GM19351 (cell line): ENCODE results near the gene PKHD1.
"Not testable (repeated sequence)": the region's sequence is repeated elsewhere in the genome, so short reads cannot be mapped to it uniquely, and the experiment has no call there.

ENCODE experiments used
- ATAC-seq: cut with Tn5 transposase; IDR thresholded peaks from one replicate; pipeline ENCODE4 v1.9.1; 2021; ENCODE audit warnings: mild to moderate bottlenecking, moderate library complexity; ENCODE audit not compliant: unreplicated experiment

The PKHD1 gene

GRCh38 chr6:51995214-51995755 lies 92.1 kb downstream of the PKHD1 start:
- ATAC-seq: no peak

- ATAC-seq: no peak
Observed at GRCh38 chr6:51992876-51993275, 94.5 kb downstream of the PKHD1 start.

DNA sequence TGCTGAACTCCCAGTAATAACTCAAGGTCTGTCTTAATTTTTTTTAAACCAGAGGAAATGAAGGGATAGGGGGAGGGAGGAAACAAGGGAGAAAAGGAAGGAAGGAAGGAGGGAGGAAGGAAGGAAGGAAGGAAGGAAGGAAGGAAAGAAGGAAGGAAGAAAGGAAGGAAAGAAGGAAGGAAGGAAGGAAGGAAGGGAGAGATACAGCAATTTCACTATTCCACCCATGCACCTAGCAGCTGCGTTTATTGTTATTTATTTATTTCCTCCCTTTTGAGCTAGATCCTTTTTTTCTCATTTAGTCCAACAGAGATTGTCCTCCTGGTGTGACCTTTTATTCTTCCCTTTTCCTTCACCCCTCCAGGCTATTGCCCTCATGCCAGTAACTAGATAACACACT lies 97.6 kb downstream of the PKHD1 start:
- no peak for ATAC-seq

- no peak for ATAC-seq
Observed at GRCh38 chr6:51986864-51987263, 100.5 kb downstream of the PKHD1 start.

DNA sequence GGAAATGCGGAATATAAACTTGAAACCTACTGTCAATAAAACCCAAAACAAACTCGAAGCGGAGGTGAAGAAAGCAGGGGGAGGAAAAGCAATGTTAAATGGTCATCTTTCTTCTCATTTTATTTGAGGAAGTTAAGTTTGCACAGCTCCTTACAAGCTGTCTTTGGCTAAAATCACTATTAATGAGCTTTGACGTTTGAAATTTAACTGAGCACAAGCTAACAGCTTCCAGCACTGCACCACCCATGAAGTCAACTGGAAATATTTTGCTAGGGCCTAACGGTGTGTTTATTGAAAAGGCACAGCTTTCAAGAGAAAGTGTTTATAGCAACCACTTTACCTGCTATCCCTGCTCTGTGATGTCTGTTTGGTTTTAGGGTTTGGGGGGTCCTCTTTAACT lies 103.8 kb downstream of the PKHD1 start:
- no peak for ATAC-seq

DNA sequence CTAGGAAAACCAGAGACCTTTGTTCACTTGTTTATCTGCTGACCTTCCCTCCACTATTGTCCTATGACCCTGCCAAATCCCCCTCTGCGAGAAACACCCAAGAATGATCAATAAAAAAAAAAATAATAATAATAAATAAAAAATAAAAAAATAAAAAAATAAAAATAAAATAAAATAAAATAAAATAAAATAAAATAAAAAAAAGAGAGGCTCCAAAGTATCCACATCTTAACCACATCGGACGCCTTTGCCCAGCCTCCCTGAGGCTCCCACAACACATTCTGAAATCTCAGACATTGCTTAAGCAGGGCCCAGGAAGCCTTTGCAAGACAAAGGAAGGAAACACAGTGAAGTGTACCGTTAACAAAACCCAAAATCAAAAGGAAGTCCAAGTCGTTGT lies 104.7 kb downstream of the PKHD1 start:
- not testable (repeated sequence) for ATAC-seq

DNA sequence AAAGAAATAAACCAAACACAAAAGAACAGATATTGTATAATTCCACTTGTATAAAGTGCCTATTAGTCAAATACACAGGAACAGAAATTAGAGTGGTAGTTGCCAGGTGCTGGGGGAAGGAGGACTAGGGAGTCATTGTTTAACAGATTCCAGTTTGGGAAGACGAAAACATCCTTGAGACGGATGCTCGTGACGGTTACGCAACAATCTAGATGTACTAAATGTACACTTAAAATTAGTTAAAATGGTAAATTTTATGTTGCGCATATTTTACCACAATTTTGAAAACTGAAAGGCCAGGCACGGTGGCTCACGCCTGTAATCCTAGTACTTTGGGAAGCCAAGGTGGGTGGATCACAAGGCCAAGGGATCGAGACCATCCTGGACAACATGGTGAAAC lies 111.0 kb downstream of the PKHD1 start:
- no peak for ATAC-seq

DNA sequence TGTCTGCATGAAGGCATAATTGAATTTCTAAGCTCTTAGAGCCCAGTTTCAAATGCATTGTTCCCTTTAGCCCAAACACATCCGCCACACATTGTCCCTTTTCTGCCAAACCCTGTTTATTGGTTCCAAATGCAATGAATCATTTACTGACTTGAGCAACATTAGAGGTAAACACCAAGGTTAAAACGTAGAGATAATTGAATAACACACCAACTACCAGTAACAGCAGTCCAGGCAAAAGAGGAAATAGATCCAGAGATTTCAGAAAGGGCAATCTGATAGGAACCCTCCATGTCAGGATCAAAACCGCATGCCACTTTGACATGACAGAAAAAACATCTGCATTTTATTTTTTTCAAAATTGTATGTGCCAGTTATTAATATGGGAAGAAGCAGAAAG lies 114.8 kb downstream of the PKHD1 start:
- ATAC-seq: no peak

DNA sequence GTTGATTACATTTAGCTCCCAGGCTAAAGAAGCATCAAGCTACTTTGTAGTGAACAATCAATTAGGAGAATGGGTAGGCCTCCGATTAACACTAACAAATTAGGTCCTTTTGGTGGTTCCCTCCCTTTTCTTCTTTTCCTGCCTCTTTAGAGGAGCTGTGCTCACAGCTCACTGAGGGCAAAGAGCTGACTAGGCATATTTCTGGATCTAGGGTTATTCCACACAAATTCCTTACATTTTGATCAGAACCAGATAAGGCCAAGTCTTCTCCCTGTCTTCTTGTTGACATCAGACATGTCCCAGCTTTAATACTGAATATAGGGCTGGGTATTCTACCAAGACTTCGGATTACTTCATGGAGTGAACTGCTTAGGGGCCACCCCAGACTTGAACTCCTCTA lies 119.1 kb downstream of the PKHD1 start:
- no peak for ATAC-seq

DNA sequence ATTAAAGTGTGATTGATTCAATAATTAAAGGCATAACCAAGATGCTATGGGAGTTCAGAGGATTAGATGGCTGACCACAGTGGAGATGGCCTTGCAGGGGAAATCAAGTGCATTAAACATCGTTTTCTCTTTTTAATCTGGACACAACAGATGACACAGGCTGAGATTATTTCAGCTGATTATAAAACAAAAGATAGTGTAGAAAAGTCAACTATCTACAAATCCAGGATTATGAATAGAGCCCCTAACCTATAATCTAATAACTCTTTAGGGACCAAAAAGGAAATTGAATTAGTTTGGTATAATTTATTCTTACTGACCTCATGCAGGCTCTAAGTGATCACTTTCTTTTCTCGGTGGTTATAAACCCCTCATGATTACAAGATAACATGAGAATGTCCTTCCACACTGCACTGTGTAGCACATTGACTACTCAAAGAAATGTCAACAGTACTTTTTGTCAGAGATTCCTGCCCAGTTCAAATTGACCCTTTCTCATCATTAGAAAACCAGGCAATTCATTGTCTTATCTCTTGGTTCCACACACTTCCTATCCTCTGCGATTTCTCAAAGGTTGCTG lies 122.1 kb downstream of the PKHD1 start:
- no peak for ATAC-seq

DNA sequence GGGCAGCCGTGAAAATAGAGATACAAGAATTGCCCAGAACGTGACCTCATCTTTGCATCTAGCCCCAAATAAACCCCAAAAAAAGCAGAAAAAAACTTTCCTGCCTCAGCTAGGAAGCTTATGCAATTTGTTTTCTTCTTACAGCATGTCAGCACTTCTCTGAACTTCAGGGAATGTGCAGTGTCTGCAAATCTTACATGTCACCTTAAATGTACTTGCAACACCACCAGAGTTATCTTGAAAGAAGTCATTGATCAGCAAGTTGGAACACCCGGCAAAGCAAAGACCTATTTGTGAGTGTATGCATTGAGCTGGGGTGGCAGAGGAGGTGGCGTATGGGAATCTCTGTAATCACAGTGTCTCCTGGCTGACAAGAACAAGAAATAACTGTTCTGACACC lies 123.4 kb downstream of the PKHD1 start:
- no peak for ATAC-seq

- no peak for ATAC-seq
Observed at GRCh38 chr6:51962354-51962753, 125.1 kb downstream of the PKHD1 start.

- no peak for ATAC-seq
Observed at GRCh38 chr6:51960419-51960818, 127.0 kb downstream of the PKHD1 start.

DNA sequence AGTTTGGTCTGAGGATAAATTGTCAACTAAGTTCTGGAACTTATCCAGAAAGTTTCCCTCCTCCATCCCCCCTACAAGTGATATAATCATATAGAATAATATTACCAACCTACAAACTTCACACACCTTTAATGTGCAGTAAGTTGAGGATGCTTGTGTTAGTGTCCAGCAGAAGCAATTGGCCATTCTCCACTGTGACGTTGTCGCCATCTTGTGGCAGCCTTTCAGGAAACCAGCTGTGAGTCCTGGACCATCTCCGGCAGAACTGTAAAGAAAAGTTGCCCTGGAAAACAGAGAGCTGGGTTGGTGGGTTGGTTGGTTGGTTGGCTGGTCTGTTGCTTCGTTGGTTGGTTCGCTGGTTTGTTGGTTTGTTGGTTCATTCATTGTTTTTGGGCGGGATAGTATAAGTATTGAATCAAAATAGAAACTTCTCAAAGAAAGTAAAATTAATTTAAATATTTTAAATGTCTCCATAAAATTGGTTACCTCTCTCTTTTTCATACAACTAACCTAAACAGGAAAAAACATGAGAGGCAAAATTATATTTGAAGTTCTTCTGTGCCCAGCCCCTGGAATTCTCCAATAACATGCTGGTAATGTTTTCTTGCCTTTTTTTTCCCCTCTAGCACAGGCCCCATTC lies 127.5 kb downstream of the PKHD1 start:
- peak; percentile 93 for ATAC-seq

- no peak for ATAC-seq
Observed at GRCh38 chr6:51954681-51955080, 132.7 kb downstream of the PKHD1 start.

DNA sequence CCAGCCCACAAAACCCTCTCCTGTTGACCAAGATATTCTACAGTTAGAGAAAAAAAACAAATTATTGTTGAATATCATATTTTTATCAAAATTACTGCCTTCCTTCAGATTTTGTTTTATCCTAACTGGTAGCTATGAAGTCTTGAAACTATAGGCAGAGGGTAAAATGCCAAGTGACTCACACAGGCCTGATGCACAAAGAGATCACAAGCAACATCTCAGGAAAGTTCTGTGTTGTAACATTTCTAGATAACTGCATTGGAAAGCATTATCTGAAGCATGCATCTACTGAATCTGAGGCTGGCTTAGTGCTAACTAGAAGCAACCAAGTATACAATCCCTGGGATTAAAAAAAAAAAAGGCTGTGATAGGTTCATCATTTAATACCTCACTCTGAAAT lies 134.2 kb downstream of the PKHD1 start:
- no peak for ATAC-seq

DNA sequence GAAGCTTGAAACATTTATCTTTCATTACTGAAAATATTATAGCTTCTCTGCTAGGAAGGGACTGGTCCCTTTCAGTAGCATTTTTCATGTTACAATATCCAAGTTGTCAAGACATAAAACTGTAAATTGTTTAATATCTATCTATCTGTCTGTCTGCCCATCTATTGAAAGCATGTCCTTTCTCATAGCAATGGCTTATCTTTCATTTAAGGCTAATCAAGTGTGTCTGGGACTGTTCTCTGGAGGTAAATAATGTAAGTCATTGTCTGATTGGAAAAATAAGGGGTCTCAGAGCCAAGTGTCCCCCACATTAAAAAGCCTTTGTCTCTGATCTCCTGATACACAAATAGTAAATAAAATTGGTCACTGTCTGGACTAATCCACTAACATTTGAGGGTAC lies 135.5 kb downstream of the PKHD1 start:
- ATAC-seq: no peak

- ATAC-seq: no peak
Observed at GRCh38 chr6:51949526-51949925, 137.9 kb downstream of the PKHD1 start.

GRCh38 chr6:51939695-51940094 lies 147.7 kb downstream of the PKHD1 start:
- not testable (repeated sequence) for ATAC-seq

- ATAC-seq: no peak
Observed at GRCh38 chr6:51936531-51937290, 150.7 kb downstream of the PKHD1 start.

DNA sequence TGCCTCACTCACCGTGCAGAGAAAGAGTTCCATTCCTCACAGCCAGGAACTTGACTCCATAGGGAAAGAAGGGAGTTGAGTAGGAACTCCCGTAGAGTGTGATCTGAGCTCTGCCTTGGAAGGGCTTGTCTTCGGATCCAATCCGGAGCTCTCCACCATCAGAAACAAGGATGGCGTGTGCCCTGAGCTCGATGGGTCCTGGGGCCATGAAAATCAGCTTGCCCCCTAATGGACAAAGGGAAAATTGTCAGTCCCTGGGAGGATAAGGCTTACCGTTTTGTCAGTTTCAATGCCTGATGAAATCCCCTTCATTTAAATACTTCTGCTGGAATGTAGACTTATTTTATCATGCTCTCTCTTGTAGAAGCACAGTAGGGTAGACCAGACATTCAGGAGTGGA lies 153.3 kb downstream of the PKHD1 start:
- peak; percentile 53 for ATAC-seq

- ATAC-seq: no peak
Observed at GRCh38 chr6:51932956-51933355, 154.5 kb downstream of the PKHD1 start.
